Measurements from ENCODE around the gene LCN12. TPM values are rescaled to one million over a fixed set of nuclear protein-coding genes. Genes with fewer than 3 reads are reported as not detected.

Gene LCN12
- total and polyA plus RNA-seq, 3 donors from 2014 or later: 11.5 to 27.8 (median 27.1) TPM

DNA sequence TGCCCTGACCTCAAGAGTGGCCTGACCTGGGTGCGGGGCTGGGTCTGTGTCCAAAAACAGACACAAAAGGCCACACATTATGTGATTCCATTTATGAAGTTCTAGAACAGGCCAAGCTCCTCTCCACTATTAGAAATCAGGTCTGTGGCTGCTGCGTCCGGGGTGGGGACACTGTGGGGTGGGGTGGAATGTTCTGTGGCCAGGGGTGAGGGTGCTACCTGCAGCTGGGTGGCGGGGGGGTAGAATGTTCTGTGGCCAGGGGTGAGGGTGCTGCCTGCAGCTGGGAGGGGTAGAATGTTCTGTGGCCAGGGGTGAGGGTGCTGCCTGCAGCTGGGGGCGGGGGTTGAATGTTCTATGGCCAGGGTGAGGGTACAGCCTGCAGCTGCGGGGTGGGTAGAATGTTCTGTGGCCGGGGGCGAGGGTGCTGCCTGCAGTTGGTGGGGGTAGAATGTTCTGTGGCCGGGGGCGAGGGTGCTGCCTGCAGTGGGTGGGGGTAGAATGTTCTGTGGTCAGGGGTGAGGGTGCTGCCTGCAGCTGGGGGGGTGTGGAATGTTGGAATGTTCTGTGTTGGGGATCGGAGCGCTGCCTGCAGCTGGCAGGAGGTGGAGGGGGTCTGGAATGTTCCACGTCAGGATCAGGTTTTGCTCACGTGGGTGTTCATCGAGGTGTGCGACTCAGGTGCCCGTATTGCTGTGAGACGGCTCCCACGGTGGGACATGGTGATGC, 8.3 kb downstream of the LCN12 start:
- Histone ChIP-seq H3K27me3 (no peaks in the 10 kb centered on the region), H3K36me3 (ENCODE audit: low read depth, missing control alignments) (no peaks in the 10 kb centered on the region), H3K27ac (peak overlapping the region; percentile 65 to 81), H3K4me3 (no peak overlapping the region), H3K4me1 (peaks cover 55% of the 10 kb centered on the region), H3K9me3 (no peaks in the 10 kb centered on the region)
- WGBS, 2 donors: 70 to 71% methylated on average over 18 to 19 of the region's 19 CpGs
- intact Hi-C loops (cut with DNase I; ENCODE audit: low total_unique reads): no loop called here
- TF ChIP-seq POLR2A (IDR thresholded peaks at IDR 0.05) (no peak), CTCF (IDR thresholded peaks at IDR 0.05) (no peak)
- no peak for DNase-seq

DNA sequence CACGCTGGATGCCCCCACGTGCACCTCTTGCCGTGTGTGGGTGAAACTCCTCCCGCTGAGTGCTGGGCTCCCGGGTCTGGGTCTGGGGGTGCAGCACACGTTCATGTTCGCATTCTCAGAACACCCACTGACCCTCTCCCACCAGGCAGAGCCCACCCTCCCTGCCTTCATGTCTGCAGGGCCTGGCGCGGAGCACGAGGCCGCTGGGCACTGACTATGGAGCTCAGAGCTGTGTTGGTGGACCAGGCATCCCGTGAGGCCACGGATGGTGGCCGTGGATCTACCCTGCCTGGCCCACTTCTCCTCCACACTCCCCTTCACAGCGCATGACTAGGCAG, 8.8 kb downstream of the LCN12 start:
- Histone ChIP-seq H3K27ac (peak overlapping the region in 1 of 2 donors; percentile 81), H3K27me3 (no peaks in the 10 kb centered on the region), H3K4me3 (no peak overlapping the region), H3K9me3 (no peaks in the 10 kb centered on the region), H3K36me3 (ENCODE audit: low read depth, missing control alignments) (no peaks in the 10 kb centered on the region), H3K4me1 (peaks cover 58% of the 10 kb centered on the region)
- intact Hi-C loops (cut with DNase I; ENCODE audit: low total_unique reads): no loop called here
- no peak for DNase-seq
- TF ChIP-seq POLR2A (IDR thresholded peaks at IDR 0.05): no peak
- TF ChIP-seq CTCF (IDR thresholded peaks at IDR 0.05): no peak
- 72 to 83% methylated on average over 2 to 15 of the region's 15 CpGs for WGBS, 2 donors

DNA sequence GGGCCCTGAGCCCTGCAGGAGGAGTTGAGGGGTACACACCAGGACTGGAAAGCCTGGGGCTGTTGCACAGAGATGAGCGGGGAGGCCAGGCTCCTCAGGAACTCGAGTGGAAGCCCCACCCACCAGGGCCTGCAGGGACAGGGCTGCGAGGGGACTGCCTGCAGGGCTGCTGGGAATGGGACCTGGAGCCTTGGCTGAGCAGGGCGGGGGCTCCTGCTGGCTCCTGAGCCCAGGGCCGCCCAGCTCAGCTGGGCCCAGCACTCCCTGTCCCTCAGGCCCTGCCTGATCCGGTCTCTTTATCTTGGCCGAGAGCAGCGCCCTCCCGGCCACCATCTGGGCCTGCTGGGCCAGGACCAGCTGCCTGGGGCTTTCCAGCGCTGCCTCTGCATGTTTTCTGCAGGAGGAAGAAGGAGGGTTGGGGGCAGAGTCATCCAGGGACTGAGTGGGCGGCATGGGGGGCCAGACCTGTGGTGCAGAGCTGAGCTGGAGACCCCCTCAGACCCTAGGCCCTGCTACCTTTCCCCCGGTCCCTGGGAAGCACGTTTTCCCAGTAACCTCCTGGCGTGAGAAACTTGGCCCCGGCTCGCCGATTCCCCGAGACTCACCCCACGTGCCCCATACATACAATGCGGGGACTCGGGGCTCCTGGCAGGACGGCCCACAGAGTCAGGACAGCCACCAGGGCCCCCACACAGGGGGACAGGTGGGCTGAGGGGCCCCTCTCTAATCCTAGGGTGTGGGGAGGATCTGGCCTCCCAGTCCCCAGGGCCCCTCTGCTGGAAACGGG, 9.4 kb downstream of the LCN12 start:
- Histone ChIP-seq H3K36me3 (ENCODE audit: low read depth, missing control alignments) (no peaks in the 10 kb centered on the region), H3K4me3 (no peak overlapping the region), H3K4me1 (peaks cover 64% of the 10 kb centered on the region), H3K9me3 (no peaks in the 10 kb centered on the region), H3K27me3 (no peaks in the 10 kb centered on the region), H3K27ac (peak overlapping the region; percentile 56 to 81)
- DNase-seq: peak; percentile 87
- TF ChIP-seq CTCF (IDR thresholded peaks at IDR 0.05) (no peak), POLR2A (IDR thresholded peaks at IDR 0.05) (no peak)
- 53 to 80% methylated on average over 1 to 20 of the region's 23 CpGs for WGBS, 2 donors
- intact Hi-C loops (cut with DNase I; ENCODE audit: low total_unique reads): no loop called here

DNA sequence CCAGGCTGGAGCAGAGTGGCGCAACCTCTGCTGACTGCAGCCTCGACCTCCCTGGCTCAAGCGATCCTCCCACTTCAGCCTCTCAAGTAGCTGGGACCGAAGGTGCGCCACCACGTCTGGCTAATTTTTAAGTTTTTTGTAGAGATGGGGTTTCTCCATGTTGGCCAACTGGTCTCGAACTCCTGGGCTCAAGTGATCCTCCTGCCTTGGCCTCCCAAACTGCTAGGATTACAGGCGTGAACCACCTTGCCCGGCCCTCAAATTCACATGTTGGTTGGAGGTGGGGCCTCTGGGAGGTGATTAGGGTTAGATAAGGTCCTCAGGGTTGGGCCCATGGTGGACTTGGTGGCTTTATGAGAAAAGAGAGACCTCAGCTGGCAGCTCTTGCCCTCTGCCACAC, 10.1 kb downstream of the LCN12 start:
- no peaks in the 10 kb centered on the region for H3K9me3 ChIP-seq
- peak overlapping the region; percentile 81 for H3K27ac ChIP-seq
- 92 to 96% methylated on average over 9 of the region's 9 CpGs for WGBS, 2 donors
- H3K4me1 ChIP-seq: peaks cover 64% of the 10 kb centered on the region
- no peak overlapping the region for H3K4me3 ChIP-seq
- TF ChIP-seq POLR2A (IDR thresholded peaks at IDR 0.05) (no peak), CTCF (IDR thresholded peaks at IDR 0.05) (no peak)
- H3K36me3 ChIP-seq (ENCODE audit: low read depth, missing control alignments): no peaks in the 10 kb centered on the region
- no peaks in the 10 kb centered on the region for H3K27me3 ChIP-seq
- intact Hi-C loops (cut with DNase I; ENCODE audit: low total_unique reads): no loop called here
- DNase-seq: no peak
